Caco-2 (cell line): Measurements from ENCODE around the gene LAPTM5. TPM values are rescaled to one million over a fixed set of nuclear protein-coding genes. Genes with fewer than 3 reads are reported as not detected.

Experiments
- BruUV-seq: library from RNA; stranded (reverse); fragments of 400-500 nt; replicated peaks from 2 replicates; lab custom pipeline; 2021; lab: Mats Ljungman, UMichigan
- CTCF ChIA-PET: fragments of 300-600 bp; sonication (Branson Sonifier 250); formaldehyde crosslinking; loops from one replicate; lab custom pipeline; 2022; ENCODE audit warnings: antibody characterized with exemption; lab: Charles Lee
- POLR2A ChIA-PET: fragments of 300-600 bp; sonication (Branson Sonifier 250); formaldehyde crosslinking; loops from one replicate; lab custom pipeline; 2022; ENCODE audit warnings: antibody characterized with exemption; lab: Charles Lee
- DNase-seq, 2 experiments: peaks; one replicate each; pipeline versions ENCODE4 v3.0.0 to v3.0.0-alpha.2; 2020 to 2022
- H3K27me3 ChIP-seq: replicated peaks from 2 replicates; pipeline ENCODE4 v1.6.0; 2011; ENCODE audit warnings: low read length; ENCODE audit not compliant: control insufficient read depth, insufficient read depth
- H3K36me3 ChIP-seq: 2 replicates; pipeline ENCODE4 v1.5.1; 2011; ENCODE audit warnings: low read length; ENCODE audit not compliant: control insufficient read depth, insufficient read depth
- H3K4me1 ChIP-seq: fragments of 250-450 bp; sonication (Bioruptor Pico); 2 replicates; pipeline ENCODE4 v1.5.1; 2020; ENCODE audit warnings: mild to moderate bottlenecking
- H3K4me3 ChIP-seq: 2 replicates; pipeline ENCODE4 v1.5.1; 2011; ENCODE audit warnings: low read depth, mild to moderate bottlenecking, control low read depth, low read length
- H3K9me3 ChIP-seq: fragments of 250-450 bp; sonication (Bioruptor Pico); 2 replicates; pipeline ENCODE4 v1.5.1; 2020; ENCODE audit warnings: mild to moderate bottlenecking, moderate library complexity
- H3K27ac Mint-ChIP-seq: one replicate; pipeline ENCODE4 v1.8.0; 2022; ENCODE audit warnings: mixed read lengths; ENCODE audit not compliant: unreplicated experiment
- H3K27me3 Mint-ChIP-seq: one replicate; pipeline ENCODE4 v1.8.0; 2022; ENCODE audit warnings: mixed read lengths; ENCODE audit not compliant: insufficient read depth, unreplicated experiment
- H3K36me3 Mint-ChIP-seq: one replicate; pipeline ENCODE4 v1.8.0; 2022; ENCODE audit warnings: mild to moderate bottlenecking, mixed read lengths; ENCODE audit not compliant: insufficient read depth, unreplicated experiment
- H3K4me1 Mint-ChIP-seq: one replicate; pipeline ENCODE4 v1.8.0; 2022; ENCODE audit warnings: low read depth, mixed read lengths; ENCODE audit not compliant: unreplicated experiment
- H3K4me3 Mint-ChIP-seq: one replicate; pipeline ENCODE4 v1.8.0; 2022; ENCODE audit warnings: mild to moderate bottlenecking, moderate library complexity, mixed read lengths; ENCODE audit not compliant: unreplicated experiment
- H3K9me3 Mint-ChIP-seq: one replicate; pipeline ENCODE4 v1.8.0; 2022; ENCODE audit warnings: mixed read lengths; ENCODE audit not compliant: unreplicated experiment
- CTCF ChIP-seq, 2 experiments: fragments of 200-600 bp in 1 of 2; IDR thresholded peaks; 1 replicate in 1 of 2; 2 replicates in 1 of 2; pipeline versions ENCODE4 v1.5.1 to v1.8.0; 2011 to 2022; ENCODE audit warnings: antibody characterized with exemption in 1 of 2, control low read depth in 1 of 2, inconsistent platforms in 1 of 2, low read depth in 1 of 2, low read length in 1 of 2, mild to moderate bottlenecking in 1 of 2, moderate library complexity in 1 of 2; ENCODE audit not compliant: insufficient read depth in 1 of 2, severe bottlenecking in 1 of 2, unreplicated experiment in 1 of 2
- intact Hi-C: fragments of 100-400 bp; cut with micrococcal nuclease; formaldehyde crosslinking; loops from one replicate; pipeline ENCODE4 v1.10.0; 2022; ENCODE audit not compliant: unreplicated experiment
- total RNA-seq: library from RNA; stranded (reverse); gene quantifications from 2 replicates; pipeline ENCODE4 v1.2.3, GENCODE V29; 2022

LAPTM5 gene
- total RNA-seq, 1 experiment from 2014 or later: not detected

- intact Hi-C loops: no loop called here
- H3K9me3 Mint-ChIP-seq: no peaks in the 10 kb centered on the region
- Histone ChIP-seq H3K9me3 (no peaks in the 10 kb centered on the region), H3K36me3 (no peaks in the 10 kb centered on the region), H3K4me3 (no peak overlapping the region), H3K27me3 (no peaks in the 10 kb centered on the region), H3K4me1 (peaks cover 9% of the 10 kb centered on the region; the same call in 1 of the 2 replicates)
- TF ChIP-seq CTCF (IDR thresholded peaks at IDR 0.05; ENCODE audit: insufficient read depth in 1 of 2, low read depth in 1 of 2, low read length in 1 of 2, severe bottlenecking in 1 of 2, unreplicated experiment in 1 of 2): no peak
- DNase-seq: no peak
- CTCF ChIA-PET: interaction anchor here (1.0 to 1.4 kb wide), 2 partner anchors 66 to 137 kb away, joined by 3 read pairs; no protein-coding TSS in a partner anchor
- H3K27ac Mint-ChIP-seq: no peak overlapping the region
- no peaks in the 10 kb centered on the region for H3K36me3 Mint-ChIP-seq
- H3K27me3 Mint-ChIP-seq: peaks cover 3% of the 10 kb centered on the region
- H3K4me1 Mint-ChIP-seq: no peaks in the 10 kb centered on the region
- POLR2A ChIA-PET: no interaction called here
- H3K4me3 Mint-ChIP-seq: no peak overlapping the region
- no TSS peak for BruUV-seq
Observed at GRCh38 chr1:30781906-30782305, 24.3 kb upstream of the LAPTM5 start.

- no peak for TF ChIP-seq CTCF (IDR thresholded peaks at IDR 0.05; ENCODE audit: insufficient read depth in 1 of 2, low read depth in 1 of 2, low read length in 1 of 2, severe bottlenecking in 1 of 2, unreplicated experiment in 1 of 2)
- Mint-ChIP-seq H3K4me1 (no peaks in the 10 kb centered on the region), H3K27me3 (peaks cover 3% of the 10 kb centered on the region), H3K27ac (no peak overlapping the region), H3K36me3 (no peaks in the 10 kb centered on the region), H3K4me3 (no peak overlapping the region), H3K9me3 (no peaks in the 10 kb centered on the region)
- Histone ChIP-seq H3K27me3 (no peaks in the 10 kb centered on the region), H3K36me3 (no peaks in the 10 kb centered on the region), H3K4me1 (peaks cover 9% of the 10 kb centered on the region; the same call in 1 of the 2 replicates), H3K9me3 (no peaks in the 10 kb centered on the region), H3K4me3 (no peak overlapping the region)
- ChIA-PET CTCF (interaction anchor here (0.7 to 1.4 kb wide), 3 partner anchors 29 to 59 kb away, joined by 4 to 6 read pairs (median 6); no protein-coding TSS in a partner anchor), POLR2A (no interaction called here)
- intact Hi-C loops: no loop called here
- no TSS peak for BruUV-seq
- DNase-seq: no peak
Observed at GRCh38 chr1:30780409-30780808, 22.8 kb upstream of the LAPTM5 start.

- Histone ChIP-seq H3K4me1 (peaks cover 9% of the 10 kb centered on the region; the same call in 1 of the 2 replicates), H3K36me3 (no peaks in the 10 kb centered on the region), H3K9me3 (no peaks in the 10 kb centered on the region), H3K27me3 (no peaks in the 10 kb centered on the region), H3K4me3 (no peak overlapping the region)
- Mint-ChIP-seq H3K9me3 (no peaks in the 10 kb centered on the region), H3K36me3 (no peaks in the 10 kb centered on the region), H3K4me3 (no peak overlapping the region), H3K4me1 (no peaks in the 10 kb centered on the region), H3K27me3 (peaks cover 3% of the 10 kb centered on the region), H3K27ac (no peak overlapping the region)
- intact Hi-C loops: loop anchor here (1.0 kb wide), 1 partner anchor 60 kb away; no protein-coding TSS in a partner anchor
- no TSS peak for BruUV-seq
- ChIA-PET CTCF (interaction anchor here (0.6 to 3.2 kb wide), 12 partner anchors 11 to 135 kb away, joined by 3 to 96 read pairs (median 6); no protein-coding TSS in a partner anchor), POLR2A (interaction anchor here (1.1 kb wide), 1 partner anchor 61 kb away, joined by 5 read pairs; no protein-coding TSS in a partner anchor)
- DNase-seq: peak; percentile 69 to 84
- peak; percentile 73 to 81 for TF ChIP-seq CTCF (IDR thresholded peaks at IDR 0.05; ENCODE audit: insufficient read depth in 1 of 2, low read depth in 1 of 2, low read length in 1 of 2, severe bottlenecking in 1 of 2, unreplicated experiment in 1 of 2)
Observed at GRCh38 chr1:30779294-30780071, 21.9 kb upstream of the LAPTM5 start.
